Tibial artery (tissue), 4 donors: ENCODE results near the gene FNBP1L.
"Not testable (repeated sequence)": the region's sequence is repeated elsewhere in the genome, so short reads cannot be mapped to it uniquely, and the experiment has no call there.

Source experiments
- DNase-seq, 2 donors: peaks; one replicate each; pipeline ENCODE4 v3.0.0-alpha.2; 2019
- H3K27ac ChIP-seq, 2 donors: fragments of 200-600 bp; sonication (generic) in 1 of 2; 1 replicate in 1 of 2; 2 replicates in 1 of 2; pipeline ENCODE4 v1.5.1; 2018 to 2019; ENCODE audit warnings: mild to moderate bottlenecking in 1 of 2
- H3K27me3 ChIP-seq, 2 donors: fragments of 200-600 bp; sonication (generic) in 1 of 2; one replicate each; pipeline versions ENCODE4 v1.5.1 to v1.6.0; 2016 to 2019
- H3K36me3 ChIP-seq, 3 donors: fragments of 200-600 bp; sonication (generic) in 2 of 3; one replicate each; pipeline ENCODE4 v1.5.1; 2016 to 2019; ENCODE audit warnings: mild to moderate bottlenecking in 2 of 3
- H3K4me1 ChIP-seq, 4 donors: fragments of 200-600 bp; sonication (generic) in 2 of 4; 1 replicate in 3 of 4; 2 replicates in 1 of 4; pipeline ENCODE4 v1.5.1; 2016 to 2019
- H3K4me3 ChIP-seq, 2 donors: fragments of 200-600 bp; sonication (generic) in 1 of 2; 1 replicate in 1 of 2; 2 replicates in 1 of 2; pipeline ENCODE4 v1.5.1; 2018 to 2019; ENCODE audit warnings: mild to moderate bottlenecking in 2 of 2
- H3K9me3 ChIP-seq, 3 donors: fragments of 200-600 bp; sonication (generic) in 1 of 3; one replicate each; pipeline ENCODE4 v1.5.1; 2016 to 2019
- intact Hi-C: fragments of 100-400 bp; cut with DNase I; formaldehyde crosslinking; loops from one replicate; pipeline ENCODE4 v1.15.0; 2023; ENCODE audit warnings: low total_unique reads
- TF ChIP-seq, protein P1 (sequence below), 2 experiments: fragments of 200-600 bp in 1 of 2; fragments of 450-650 bp in 1 of 2; IDR thresholded peaks; one replicate each; pipeline ENCODE4 v1.5.1; 2017 to 2019; ENCODE audit warnings: antibody characterized with exemption in 2 of 2, mild to moderate bottlenecking in 1 of 2, moderate library complexity in 1 of 2

The FNBP1L gene

DNA sequence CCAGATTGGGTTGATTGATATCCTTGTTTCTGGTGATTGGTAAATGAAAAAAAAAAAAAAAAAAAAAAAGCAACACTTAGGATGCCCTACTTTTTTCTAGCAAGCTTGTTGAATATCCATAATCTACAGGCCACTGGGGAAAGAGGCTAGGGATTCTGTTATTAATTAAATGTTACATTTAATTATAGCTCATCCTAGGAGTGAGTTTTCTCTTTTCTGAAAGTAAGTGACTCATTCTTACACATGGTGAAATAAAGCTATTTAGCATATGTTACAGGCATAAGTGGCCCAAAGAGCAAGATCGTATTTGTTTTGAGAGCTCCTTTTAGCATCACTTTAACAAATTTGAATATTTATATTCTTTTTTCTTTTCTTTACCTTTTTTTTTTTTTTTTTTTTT, 94.5 kb downstream of the FNBP1L start:
- H3K36me3 ChIP-seq, result peaks cover 0 to 3% (median 0%) of the 10 kb centered on the region in 3 donors
- TF ChIP-seq, protein P1, sequence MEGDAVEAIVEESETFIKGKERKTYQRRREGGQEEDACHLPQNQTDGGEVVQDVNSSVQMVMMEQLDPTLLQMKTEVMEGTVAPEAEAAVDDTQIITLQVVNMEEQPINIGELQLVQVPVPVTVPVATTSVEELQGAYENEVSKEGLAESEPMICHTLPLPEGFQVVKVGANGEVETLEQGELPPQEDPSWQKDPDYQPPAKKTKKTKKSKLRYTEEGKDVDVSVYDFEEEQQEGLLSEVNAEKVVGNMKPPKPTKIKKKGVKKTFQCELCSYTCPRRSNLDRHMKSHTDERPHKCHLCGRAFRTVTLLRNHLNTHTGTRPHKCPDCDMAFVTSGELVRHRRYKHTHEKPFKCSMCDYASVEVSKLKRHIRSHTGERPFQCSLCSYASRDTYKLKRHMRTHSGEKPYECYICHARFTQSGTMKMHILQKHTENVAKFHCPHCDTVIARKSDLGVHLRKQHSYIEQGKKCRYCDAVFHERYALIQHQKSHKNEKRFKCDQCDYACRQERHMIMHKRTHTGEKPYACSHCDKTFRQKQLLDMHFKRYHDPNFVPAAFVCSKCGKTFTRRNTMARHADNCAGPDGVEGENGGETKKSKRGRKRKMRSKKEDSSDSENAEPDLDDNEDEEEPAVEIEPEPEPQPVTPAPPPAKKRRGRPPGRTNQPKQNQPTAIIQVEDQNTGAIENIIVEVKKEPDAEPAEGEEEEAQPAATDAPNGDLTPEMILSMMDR (IDR thresholded peaks at IDR 0.05), result no peak
- H3K4me3 ChIP-seq, result no peak overlapping the region
- H3K4me1 ChIP-seq, result no peaks in the 10 kb centered on the region
- no peaks in the 10 kb centered on the region for H3K27me3 ChIP-seq
- no peaks in the 10 kb centered on the region for H3K9me3 ChIP-seq
- no peak for DNase-seq
- no peak overlapping the region for H3K27ac ChIP-seq
- intact Hi-C loops, result no loop called here

DNA sequence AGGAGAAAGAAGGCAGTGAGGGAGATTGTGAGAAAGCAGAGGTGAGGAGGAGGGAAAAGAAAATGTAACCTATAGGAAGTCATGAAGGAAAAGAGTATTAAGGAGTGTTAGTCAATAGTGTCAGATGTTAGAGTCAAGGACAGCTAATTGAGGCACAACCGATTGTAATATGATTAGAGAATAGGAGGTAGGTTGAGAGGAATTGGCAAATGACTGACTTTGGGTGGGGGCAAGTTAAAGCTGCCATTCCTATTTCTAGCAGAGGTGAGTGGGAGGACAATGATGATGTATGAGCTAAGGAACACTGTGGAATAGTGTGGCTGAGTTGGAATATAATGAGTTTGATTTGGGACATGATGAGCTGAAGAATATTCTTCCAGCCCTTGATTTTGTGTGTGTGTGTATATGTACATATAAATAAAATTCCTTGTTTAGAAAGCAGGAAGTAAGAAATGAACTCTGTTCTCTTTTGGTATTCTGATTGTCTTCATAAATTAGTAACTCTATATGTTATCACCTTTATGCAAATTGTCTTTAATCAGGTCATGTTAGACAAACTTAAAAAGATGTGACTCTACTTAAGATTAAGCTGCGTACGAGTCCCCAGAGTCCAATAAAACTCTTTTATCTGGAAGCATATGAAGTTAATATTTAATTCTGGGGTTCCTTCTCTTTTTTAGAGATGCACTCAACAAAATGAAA, 98.4 kb downstream of the FNBP1L start:
- Histone ChIP-seq H3K9me3 (no peaks in the 10 kb centered on the region), H3K27me3 (no peaks in the 10 kb centered on the region), H3K27ac (no peak overlapping the region), H3K4me1 (no peaks in the 10 kb centered on the region), H3K36me3 (peaks cover 0 to 3% (median 0%) of the 10 kb centered on the region in 3 donors), H3K4me3 (no peak overlapping the region)
- no peak for DNase-seq
- TF ChIP-seq, protein P1 (IDR thresholded peaks at IDR 0.05), result no peak
- intact Hi-C loops, result no loop called here

DNA sequence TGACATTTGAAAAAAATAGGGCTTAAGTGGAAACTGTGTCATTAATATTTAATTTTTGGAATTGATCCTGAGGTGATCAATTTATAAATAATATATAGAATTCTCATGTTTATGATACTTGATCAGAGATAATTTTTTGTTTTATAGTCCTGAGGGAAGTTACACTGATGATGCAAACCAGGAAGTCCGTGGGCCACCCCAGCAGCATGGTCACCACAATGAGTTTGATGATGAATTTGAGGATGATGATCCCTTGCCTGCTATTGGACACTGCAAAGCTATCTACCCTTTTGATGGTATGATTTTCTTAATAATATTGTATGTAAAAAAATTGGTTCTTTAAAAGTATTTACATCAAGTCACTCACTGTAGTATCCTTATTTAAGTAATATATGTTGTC, 101.2 kb downstream of the FNBP1L start:
- no peaks in the 10 kb centered on the region for H3K9me3 ChIP-seq
- TF ChIP-seq, protein P1 (IDR thresholded peaks at IDR 0.05), result no peak
- H3K4me3 ChIP-seq, result no peak overlapping the region
- intact Hi-C loops, result no loop called here
- no peaks in the 10 kb centered on the region for H3K27me3 ChIP-seq
- H3K4me1 ChIP-seq, result peaks cover 0 to 7% (median 2%) of the 10 kb centered on the region in 4 donors
- DNase-seq, result no peak
- H3K27ac ChIP-seq, result no peak overlapping the region
- H3K36me3 ChIP-seq, result peaks cover 0 to 3% (median 0%) of the 10 kb centered on the region in 3 donors

DNA sequence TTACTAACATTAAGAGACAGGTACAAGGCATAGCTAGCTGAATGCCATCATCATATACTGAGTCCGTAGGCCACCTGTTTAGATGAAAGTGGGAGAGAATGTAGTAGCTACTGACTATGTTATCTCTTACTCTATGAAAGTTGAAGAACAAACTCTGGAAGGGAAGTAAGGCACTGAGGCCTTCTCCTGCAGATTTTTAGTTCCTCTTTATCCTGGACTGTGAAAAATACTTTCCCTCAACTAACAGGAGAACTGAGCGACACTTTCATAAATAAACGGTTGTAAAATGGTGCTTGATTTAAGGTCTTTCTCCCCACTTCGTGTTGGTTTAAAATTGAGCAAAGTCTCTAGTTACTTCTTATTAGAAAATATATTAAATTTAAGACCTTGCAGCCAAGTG, 101.9 kb downstream of the FNBP1L start:
- intact Hi-C loops, result no loop called here
- Histone ChIP-seq H3K36me3 (peaks cover 0 to 3% (median 0%) of the 10 kb centered on the region in 3 donors), H3K4me1 (peaks cover 0 to 14% (median 7%) of the 10 kb centered on the region in 4 donors)

DNA sequence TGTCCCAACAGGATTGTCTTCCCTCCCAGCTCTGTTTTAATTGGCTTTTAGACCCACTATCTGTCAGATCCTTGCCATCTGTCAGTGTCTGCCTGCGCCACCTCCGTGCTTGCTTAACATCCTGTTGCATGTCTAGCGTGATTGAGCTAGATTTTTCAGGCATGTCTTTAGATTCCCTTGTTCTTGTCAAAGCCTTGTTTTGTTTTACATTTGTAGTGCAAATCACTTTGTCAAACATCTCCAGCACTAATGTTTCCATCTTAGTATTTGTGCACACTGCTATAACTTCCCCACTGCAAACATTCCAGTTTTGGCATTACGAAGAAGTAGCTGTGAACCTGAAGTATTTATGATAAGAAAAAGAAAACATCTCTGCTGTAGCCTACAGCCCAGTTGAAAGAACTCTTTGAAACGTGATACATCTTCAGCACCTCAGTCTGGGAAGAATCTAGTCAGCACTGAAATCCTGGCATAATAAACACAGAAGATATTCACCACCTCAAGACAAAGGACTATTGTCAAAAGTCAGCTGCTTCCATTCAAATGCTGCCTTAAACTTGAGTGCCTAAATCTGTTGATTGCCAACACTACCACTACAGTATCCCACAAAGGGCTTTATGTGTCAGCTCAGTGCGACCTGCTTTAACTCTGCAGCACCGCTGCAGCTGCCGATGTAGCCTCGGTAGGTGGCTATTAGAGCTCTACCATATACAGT, 105.0 kb downstream of the FNBP1L start:
- Histone ChIP-seq H3K4me3 (no peak overlapping the region), H3K27ac (no peak overlapping the region), H3K36me3 (no peaks in the 10 kb centered on the region), H3K4me1 (peaks cover 0 to 17% (median 7%) of the 10 kb centered on the region in 4 donors), H3K9me3 (no peaks in the 10 kb centered on the region), H3K27me3 (no peaks in the 10 kb centered on the region)
- TF ChIP-seq, protein P1 (IDR thresholded peaks at IDR 0.05), result no peak
- intact Hi-C loops, result no loop called here
- no peak for DNase-seq

More for the DNA sequence above, 101.9 kb downstream of the FNBP1L start:
- no peak for DNase-seq
- H3K27ac ChIP-seq, result no peak overlapping the region
- H3K4me3 ChIP-seq, result no peak overlapping the region
- no peaks in the 10 kb centered on the region for H3K27me3 ChIP-seq
- TF ChIP-seq, protein P1 (IDR thresholded peaks at IDR 0.05), result no peak
- no peaks in the 10 kb centered on the region for H3K9me3 ChIP-seq

DNA sequence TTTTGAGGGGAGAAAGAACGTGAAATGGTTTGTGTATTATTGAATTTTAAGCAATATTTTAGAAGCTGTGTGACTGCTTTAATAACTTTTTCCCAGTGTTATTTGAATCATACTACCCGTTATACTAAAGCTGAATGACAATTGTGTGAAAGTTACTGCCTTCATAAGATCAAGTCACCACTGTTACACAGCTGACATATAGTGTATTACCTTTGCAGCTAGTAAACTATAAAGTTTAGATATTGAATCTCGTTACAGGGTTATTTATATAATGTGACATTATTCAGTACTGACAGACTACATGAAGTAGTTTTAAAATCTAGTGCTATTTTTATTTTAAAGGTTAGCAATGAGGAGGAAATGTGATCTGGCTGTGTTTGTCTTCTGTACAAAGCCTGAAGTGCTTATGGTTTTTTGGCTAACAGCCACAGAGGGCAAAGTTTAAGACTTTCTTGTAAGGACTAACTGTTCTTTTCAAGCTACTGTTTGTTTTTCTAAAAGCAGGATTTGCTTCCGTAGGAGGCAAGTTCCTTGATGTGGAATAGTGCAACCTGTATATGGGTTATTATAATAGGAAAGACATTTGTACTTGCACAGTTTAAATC, 106.1 kb downstream of the FNBP1L start:
- H3K4me1 ChIP-seq, result peaks cover 0 to 17% (median 7%) of the 10 kb centered on the region in 4 donors
- DNase-seq, intact Hi-C loops, H3K27me3 ChIP-seq, H3K4me3 ChIP-seq, H3K36me3 ChIP-seq, H3K9me3 ChIP-seq: not testable (repeated sequence)
- peak overlapping the region; percentile 26 to 33 for H3K27ac ChIP-seq
